ENCODE data around the gene NUTM2E.
"Not testable (repeated sequence)": the region's sequence is repeated elsewhere in the genome, so short reads cannot be mapped to it uniquely, and the experiment has no call there.

Gene NUTM2E

GRCh38 chr10:79866903-79867551 is 40.5 kb downstream of the NUTM2E start:
- DNase-seq, result not testable (repeated sequence)

- DNase-seq, result not testable (repeated sequence)
Measured at GRCh38 chr10:79868023-79868422, 41.5 kb downstream of the NUTM2E start.

GRCh38 chr10:79869439-79870097 is 43.0 kb downstream of the NUTM2E start:
- not testable (repeated sequence) for DNase-seq

- not testable (repeated sequence) for DNase-seq
Measured at GRCh38 chr10:79871729-79872128, 45.2 kb downstream of the NUTM2E start.
